Gastroesophageal sphincter (tissue), 2 donors: ENCODE measurements around the gene MYO3B.

Source experiments
- POLR2A ChIP-seq, 2 donors: fragments of 450-650 bp; IDR thresholded peaks; one replicate each; pipeline ENCODE4 v1.6.1; 2017; ENCODE audit warnings: antibody characterized with exemption in 2 of 2, mild to moderate bottlenecking in 2 of 2, moderate library complexity in 1 of 2
- POLR2AphosphoS5 ChIP-seq: sonication (generic); formaldehyde crosslinking; IDR thresholded peaks from one replicate; pipeline ENCODE4 v1.6.1; 2017; ENCODE audit warnings: antibody characterized with exemption

DNA sequence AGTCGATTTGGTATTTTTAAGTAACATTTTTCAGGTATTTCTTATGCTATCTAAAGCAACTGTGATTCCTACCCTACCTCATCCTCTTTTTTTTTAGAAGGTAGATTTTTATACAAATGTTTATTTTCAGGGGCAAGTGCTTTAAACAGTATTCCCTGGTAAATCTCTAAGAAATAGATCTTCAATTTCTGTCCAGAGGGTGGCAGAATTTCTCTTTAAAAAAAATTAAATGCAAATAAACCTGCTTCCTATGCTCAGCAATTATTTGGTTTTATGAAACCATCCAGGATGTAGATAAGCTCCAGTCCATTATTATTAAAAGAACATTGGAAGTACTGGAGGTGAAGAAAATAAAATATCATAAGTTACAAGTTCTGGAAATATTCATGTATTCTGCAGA lies 191.9 kb downstream of the MYO3B start:
- TF ChIP-seq POLR2AphosphoS5 (no peak), POLR2A (IDR thresholded peaks at IDR 0.05) (no peak)
